Measurements from ENCODE around the gene ZNF593OS.
A peak's percentile ranks its signal among the peaks of the same experiment; 100 is the strongest.

Gene ZNF593OS

DNA sequence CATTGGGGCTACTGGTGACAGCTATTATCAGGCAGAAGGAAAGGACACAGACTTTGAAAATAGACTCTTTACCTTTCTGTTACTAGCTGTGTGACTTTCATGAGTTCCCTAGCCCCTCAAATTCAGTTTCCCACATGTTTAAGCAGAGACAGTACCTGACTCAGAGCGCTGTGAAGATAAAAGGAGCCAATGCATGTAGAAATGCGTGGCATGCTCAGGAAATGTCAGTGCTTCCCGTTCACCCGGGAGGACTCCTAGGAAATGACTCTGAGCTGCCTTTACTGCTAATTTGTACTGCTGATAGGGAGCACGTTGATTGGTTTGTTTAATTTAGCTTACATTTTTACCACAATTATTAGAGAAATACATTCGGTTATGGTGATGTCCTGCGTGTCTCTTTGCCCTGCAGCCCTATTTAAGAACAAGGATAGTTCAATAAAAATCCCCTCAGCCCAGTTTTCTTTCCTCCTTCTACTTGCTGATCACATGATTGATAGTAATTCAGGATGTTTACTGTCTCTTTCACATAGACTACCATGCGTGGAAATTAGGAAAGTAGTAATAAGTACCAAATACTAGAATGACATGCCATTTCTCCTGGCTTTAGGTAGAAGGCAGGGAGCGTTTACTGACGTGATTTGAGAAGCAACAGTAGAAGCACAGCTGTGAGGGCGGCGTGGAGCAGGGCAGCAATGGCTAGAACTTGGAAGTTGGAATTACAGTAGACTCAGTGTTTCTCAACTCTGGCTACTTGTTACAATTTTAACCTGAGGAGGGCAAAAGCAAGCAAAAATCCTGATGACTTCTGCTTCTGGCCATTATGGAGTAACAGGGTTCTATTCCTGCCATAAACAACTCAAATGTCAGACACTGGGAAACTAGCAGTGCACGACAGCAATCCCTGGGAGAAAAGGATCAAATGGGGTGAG lies 44.1 kb downstream of the ZNF593OS start:
- TF ChIP-seq, protein P1, sequence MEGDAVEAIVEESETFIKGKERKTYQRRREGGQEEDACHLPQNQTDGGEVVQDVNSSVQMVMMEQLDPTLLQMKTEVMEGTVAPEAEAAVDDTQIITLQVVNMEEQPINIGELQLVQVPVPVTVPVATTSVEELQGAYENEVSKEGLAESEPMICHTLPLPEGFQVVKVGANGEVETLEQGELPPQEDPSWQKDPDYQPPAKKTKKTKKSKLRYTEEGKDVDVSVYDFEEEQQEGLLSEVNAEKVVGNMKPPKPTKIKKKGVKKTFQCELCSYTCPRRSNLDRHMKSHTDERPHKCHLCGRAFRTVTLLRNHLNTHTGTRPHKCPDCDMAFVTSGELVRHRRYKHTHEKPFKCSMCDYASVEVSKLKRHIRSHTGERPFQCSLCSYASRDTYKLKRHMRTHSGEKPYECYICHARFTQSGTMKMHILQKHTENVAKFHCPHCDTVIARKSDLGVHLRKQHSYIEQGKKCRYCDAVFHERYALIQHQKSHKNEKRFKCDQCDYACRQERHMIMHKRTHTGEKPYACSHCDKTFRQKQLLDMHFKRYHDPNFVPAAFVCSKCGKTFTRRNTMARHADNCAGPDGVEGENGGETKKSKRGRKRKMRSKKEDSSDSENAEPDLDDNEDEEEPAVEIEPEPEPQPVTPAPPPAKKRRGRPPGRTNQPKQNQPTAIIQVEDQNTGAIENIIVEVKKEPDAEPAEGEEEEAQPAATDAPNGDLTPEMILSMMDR (IDR thresholded peaks at IDR 0.05; ENCODE audit: insufficient read depth, low read depth, low read length, missing control alignments): no peak
- H3K4me3 ChIP-seq (ENCODE audit: low read depth, low read length): no peak overlapping the region
- no peak for DNase-seq (ENCODE audit: low read depth)

- H3K4me3 ChIP-seq (ENCODE audit: low read depth, low read length): no peak overlapping the region
- DNase-seq (ENCODE audit: low read depth): peak; percentile 73
- TF ChIP-seq, protein P1 (IDR thresholded peaks at IDR 0.05; ENCODE audit: insufficient read depth, low read depth, low read length, missing control alignments): no peak
These were observed 45.1 kb downstream of the ZNF593OS start for GRCh38 chr1:26126321-26127084.

GRCh38 chr1:26125946-26126320 lies 45.7 kb downstream of the ZNF593OS start:
- TF ChIP-seq, protein P1 (IDR thresholded peaks at IDR 0.05; ENCODE audit: insufficient read depth, low read depth, low read length, missing control alignments): no peak
- H3K4me3 ChIP-seq (ENCODE audit: low read depth, low read length): no peak overlapping the region
- no peak for DNase-seq (ENCODE audit: low read depth)

- TF ChIP-seq, protein P1 (IDR thresholded peaks at IDR 0.05; ENCODE audit: insufficient read depth, low read depth, low read length, missing control alignments): no peak
- no peak for DNase-seq (ENCODE audit: low read depth)
- H3K4me3 ChIP-seq (ENCODE audit: low read depth, low read length): no peak overlapping the region
These were observed 46.2 kb downstream of the ZNF593OS start for GRCh38 chr1:26125382-26125781.

DNA sequence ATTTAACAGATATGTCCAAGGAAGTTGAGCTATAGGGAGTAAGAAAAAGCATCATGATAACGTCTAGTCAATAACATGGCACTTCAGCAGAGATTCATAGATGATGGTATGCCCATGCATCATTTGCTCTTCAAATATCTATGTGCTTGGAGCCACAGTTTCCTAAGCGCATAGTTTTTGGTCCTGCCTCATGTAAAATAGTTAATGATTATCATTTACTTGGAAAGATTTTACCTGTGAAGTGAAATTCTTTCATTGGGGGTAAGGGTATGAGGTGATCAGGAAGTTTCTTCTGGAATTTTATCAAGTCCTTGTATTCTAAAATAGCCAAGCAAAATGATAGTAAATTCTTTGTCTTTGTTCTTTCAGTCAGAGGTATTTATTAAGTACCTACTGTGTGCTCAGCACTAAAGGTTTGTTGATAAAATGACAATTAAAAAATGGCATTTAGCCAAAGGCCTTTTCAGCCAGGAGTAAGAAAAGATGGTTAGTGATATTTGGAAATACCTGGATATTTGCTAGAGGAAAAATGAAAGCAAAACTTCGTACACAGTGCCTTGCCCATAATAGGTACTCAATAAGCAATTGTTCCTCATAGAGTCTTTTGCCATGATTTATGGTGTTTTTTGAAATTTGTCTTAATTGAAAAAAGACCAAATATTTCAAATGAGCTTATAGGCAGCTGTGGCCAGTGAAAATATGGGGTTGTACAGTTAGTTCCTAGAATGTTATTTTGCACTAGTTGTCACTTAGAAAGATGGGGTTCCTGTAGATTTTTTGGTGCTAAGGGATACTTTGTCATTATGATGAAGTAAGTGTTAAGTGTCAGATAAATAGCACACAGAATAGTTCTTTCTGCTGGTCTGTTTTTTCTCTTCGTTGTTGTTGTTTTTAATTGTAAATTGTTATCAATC lies 47.0 kb downstream of the ZNF593OS start:
- DNase-seq (ENCODE audit: low read depth): no peak
- H3K4me3 ChIP-seq (ENCODE audit: low read depth, low read length): no peak overlapping the region
- TF ChIP-seq, protein P1 (IDR thresholded peaks at IDR 0.05; ENCODE audit: insufficient read depth, low read depth, low read length, missing control alignments): no peak

Measured in GM12865 (cell line).